GM19395 (cell line): Measurements from ENCODE around the gene OXTR.
"Not testable (repeated sequence)": the region's sequence is repeated elsewhere in the genome, so short reads cannot be mapped to it uniquely, and the experiment has no call there.

ENCODE experiments used
- ATAC-seq: cut with Tn5 transposase; IDR thresholded peaks from one replicate; pipeline ENCODE4 v1.9.1; 2021; ENCODE audit warnings: mild to moderate bottlenecking, moderate library complexity; ENCODE audit not compliant: unreplicated experiment

The OXTR gene

DNA sequence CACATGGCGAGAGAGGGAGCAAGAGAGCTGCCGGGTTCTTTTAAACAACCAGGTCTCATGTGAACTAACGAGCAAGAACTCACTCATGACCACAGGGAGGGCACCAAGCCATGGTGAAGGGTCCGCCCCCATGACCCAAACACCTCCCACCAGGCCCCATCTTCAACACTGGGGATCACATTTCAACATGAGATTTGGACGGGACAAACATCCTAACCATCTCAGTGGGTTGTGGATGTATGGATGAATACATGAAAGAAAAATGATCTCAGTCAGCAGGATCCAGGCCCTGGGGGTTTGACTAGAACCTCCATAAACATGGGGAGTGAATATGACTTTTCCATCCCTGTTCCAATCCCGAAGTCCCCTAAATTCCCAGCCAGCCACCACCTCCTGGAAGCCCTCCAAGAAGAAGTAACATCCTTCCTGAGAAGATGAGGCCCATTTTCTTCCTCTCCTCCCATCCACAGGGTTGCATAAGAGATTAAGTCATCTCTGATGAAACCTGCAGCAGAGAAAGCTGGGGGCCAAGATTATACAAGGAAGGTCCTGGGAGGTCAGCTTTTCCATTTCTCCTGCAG is 26.3 kb downstream of the OXTR start:
- ATAC-seq = no peak

GRCh38 chr3:8741581-8742261 is 27.7 kb downstream of the OXTR start:
- ATAC-seq = no peak

DNA sequence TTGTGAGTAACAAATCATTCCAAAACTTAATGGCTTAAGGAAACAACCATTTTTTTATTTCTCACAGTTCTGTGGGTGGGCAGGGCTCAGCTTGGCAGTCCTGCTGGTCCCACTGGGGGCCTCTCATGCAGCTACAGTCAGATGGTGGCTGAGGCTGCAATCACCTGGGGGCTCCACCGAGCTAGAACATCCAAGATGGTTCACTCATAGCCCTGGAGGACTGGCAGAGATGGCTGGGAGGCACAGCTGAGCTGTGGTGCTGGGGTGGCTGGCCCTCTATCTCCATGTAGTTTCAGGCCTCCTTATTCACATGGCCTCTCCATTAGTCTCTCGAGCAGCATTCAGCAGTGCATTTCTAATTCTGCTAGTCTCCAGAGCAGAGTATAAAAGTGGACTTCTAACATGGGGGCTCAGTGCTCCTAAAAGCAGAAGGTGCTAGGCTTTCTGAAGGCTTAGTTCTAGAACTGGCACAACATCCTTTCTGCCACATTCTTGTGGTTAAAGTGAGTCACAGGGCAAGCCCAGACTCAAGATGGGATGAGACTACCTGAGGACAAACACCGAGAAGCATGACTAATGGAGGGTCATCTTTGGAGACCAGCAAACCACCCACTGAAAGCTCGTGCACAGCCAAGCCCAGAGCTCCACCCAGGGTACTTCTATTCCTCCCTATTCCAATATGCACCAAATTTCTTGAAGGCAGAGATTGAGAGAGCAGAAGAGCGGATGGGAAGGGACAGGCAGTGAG is 29.5 kb downstream of the OXTR start:
- no peak for ATAC-seq

- ATAC-seq = no peak
Observed at GRCh38 chr3:8738639-8739038, 30.8 kb downstream of the OXTR start.

DNA sequence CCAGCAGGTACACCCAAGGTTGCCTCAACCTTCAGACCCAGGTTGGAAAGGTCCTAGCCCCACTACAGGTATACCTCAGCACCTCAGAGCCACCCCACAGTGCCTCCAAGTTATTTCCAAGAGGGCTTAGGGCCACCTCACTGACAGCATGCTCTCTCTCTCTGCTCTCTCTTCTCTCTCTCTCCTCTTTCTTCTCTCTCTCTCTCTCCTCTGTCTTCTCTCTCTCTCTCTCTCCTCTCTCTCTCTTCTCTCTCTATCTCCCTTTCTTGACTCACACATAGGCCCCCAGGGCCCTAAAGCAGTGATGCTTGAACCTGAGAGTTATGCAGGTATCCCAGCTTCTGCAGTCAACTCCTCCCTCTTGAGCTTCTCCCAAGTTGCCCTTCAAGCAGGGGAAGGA is 31.6 kb downstream of the OXTR start:
- ATAC-seq = no peak

DNA sequence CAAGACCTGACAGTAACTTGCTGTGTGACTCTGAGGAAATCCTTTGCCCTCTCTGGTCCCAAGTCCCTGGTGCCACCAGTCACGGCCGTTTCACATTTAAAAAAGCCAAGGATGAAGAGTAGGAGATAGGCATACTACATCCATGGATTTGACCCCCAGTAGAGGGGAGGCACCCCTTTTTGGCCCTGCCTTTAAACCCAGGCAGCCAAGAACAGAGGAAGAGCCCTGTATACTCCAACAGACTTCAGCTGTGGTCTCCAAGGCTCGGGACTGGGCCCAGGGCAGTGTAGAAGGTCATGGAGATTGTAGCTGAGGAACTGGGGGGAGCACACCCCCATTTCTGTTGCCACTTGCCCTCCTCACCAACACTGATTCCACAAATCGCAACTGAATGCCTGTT is 32.1 kb downstream of the OXTR start:
- ATAC-seq = no peak

GRCh38 chr3:8736436-8736835 is 33.0 kb downstream of the OXTR start:
- no peak for ATAC-seq

GRCh38 chr3:8734908-8735307 is 34.5 kb downstream of the OXTR start:
- no peak for ATAC-seq

GRCh38 chr3:8734137-8734878 is 35.1 kb downstream of the OXTR start:
- ATAC-seq = no peak

- ATAC-seq = no peak
Observed at GRCh38 chr3:8733332-8734094, 35.9 kb downstream of the OXTR start, which contains the start of gene CAV3. Gene CAV3 (plus strand): TSS chr3:8733802. CDS start chr3:8733877, 75 bp downstream.

- ATAC-seq = no peak
Observed at GRCh38 chr3:8732413-8732812, 37.0 kb downstream of the OXTR start.

DNA sequence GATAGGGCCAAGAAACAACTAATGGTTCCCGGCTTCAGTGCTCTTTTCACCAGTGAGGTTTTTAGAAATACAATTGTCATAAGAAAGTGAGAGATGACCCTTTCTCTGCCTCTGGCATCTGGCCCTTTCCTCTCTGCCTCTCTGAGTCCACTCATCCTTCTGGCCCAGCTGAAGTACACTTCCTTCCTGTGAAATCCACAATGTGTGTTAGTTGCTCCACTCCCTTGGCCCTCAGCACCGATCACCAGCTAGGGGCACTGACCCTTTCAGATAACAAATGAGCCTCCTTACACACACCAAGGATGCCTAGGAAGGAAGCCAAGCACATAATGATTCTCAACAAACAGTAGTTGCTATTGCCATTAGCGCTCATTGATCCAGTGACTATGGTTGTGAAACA is 38.8 kb downstream of the OXTR start:
- no peak for ATAC-seq

DNA sequence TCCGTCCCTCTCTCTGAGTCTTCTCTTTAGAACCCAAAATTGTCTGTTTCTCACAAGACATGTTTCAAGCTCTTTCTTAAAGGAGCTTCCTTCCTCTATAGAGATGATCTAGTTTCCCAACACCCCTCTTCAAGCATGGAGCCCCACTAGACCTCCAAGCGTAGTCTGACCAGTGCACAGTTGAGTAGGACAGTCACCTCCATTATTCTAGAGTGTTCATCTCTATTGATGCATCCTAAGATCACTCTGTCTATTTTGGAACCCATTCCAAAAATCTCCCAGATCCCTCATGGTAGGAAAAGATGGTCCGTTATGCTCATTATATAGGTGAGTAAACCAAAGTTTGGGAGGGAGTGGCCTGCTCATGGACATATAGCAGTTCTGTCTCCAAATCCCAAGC is 39.9 kb downstream of the OXTR start:
- no peak for ATAC-seq

GRCh38 chr3:8727605-8728512 is 41.6 kb downstream of the OXTR start:
- ATAC-seq = no peak

- ATAC-seq = no peak
Observed at GRCh38 chr3:8724108-8724752, 45.2 kb downstream of the OXTR start.

DNA sequence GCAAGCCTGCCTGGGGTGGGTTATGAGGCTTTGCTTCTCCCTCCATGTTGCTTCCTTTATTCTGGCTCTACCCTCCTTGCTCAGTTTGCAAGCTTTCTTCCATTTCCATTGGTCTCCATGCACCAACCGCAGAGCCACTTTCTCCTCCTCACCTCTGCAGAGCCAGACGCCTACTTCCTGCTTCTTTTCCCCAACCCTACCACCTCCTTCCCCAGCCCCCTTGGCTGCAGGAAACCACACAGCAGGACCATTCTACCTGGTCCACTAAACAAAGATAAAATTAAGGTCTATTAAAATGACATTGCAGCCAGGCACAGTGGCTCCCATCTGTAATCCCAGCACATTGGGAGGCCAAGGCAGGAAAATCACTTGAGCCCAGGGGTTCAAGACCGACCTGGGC is 45.8 kb downstream of the OXTR start:
- ATAC-seq = no peak

GRCh38 chr3:8722808-8723207 is 46.6 kb downstream of the OXTR start:
- no peak for ATAC-seq

DNA sequence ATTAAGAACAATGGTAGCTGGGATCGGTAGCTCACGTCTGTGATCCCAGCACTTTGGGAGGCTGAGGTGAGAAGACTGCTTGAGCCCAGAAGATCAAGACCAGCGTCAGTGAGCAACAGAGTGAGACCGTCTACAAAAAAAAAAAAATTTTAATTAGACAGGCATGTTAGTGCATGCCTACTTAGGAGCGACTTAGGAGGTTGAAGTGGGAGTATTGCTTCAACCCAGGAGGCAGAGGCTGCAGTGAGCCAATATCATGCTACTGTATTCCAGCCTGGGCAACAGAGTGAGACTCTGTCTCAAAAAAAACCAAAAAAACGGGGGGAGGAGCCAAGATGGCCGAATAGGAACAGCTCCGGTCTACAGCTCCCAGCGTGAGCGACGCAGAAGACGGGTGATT is 53.7 kb downstream of the OXTR start:
- ATAC-seq = not testable (repeated sequence)
